OCI-LY1 (cell line): ENCODE data around the gene OR5B21.

Source experiments
- H2AFZ ChIP-seq: fragments of 200-600 bp; sonication (generic), shearing (Covaris generic); 2 replicates; pipeline ENCODE4 v1.6.0; 2014; ENCODE audit warnings: antibody characterized with exemption, mild to moderate bottlenecking, low read length
- H3F3A ChIP-seq: fragments of 200-600 bp; sonication (generic), shearing (Covaris generic); 2 replicates; pipeline ENCODE4 v1.6.0; 2014; ENCODE audit warnings: mild to moderate bottlenecking, antibody characterized with exemption, low read length, moderate library complexity; ENCODE audit not compliant: insufficient read depth
- H3K27ac ChIP-seq: fragments of 200-600 bp; sonication (generic); 2 replicates; pipeline ENCODE4 v1.5.1; 2014; ENCODE audit warnings: low read length, mixed run types, mild to moderate bottlenecking, low read depth; ENCODE audit not compliant: poor library complexity, severe bottlenecking
- H3K27me3 ChIP-seq: fragments of 200-600 bp; sonication (generic); 2 replicates; pipeline ENCODE4 v1.6.0; 2014; ENCODE audit warnings: antibody characterized with exemption, mild to moderate bottlenecking, low read length, moderate library complexity; ENCODE audit not compliant: insufficient read depth
- H3K36me3 ChIP-seq: fragments of 200-600 bp; sonication (generic); 2 replicates; pipeline ENCODE4 v1.6.1; 2014; ENCODE audit warnings: mild to moderate bottlenecking, antibody characterized with exemption, low read length, moderate library complexity, mixed read lengths; ENCODE audit not compliant: insufficient read depth
- H3K4me1 ChIP-seq: fragments of 200-600 bp; sonication (generic); 2 replicates; pipeline ENCODE4 v1.5.1; 2014; ENCODE audit warnings: mild to moderate bottlenecking, low read length, moderate library complexity; ENCODE audit not compliant: insufficient read depth, severe bottlenecking
- H3K4me2 ChIP-seq: fragments of 200-600 bp; sonication (generic), shearing (Covaris generic); 2 replicates; pipeline ENCODE4 v1.6.1; 2014; ENCODE audit warnings: low read length
- H3K4me3 ChIP-seq: fragments of 200-600 bp; sonication (generic); 2 replicates; pipeline ENCODE4 v1.5.1; 2014; ENCODE audit warnings: low read length, low read depth, mild to moderate bottlenecking, mixed read lengths; ENCODE audit not compliant: poor library complexity, severe bottlenecking
- H3K79me2 ChIP-seq: fragments of 200-600 bp; shearing (Covaris generic); 2 replicates; pipeline ENCODE4 v1.6.1; 2016; ENCODE audit warnings: mixed run types, low read length, mixed read lengths; ENCODE audit not compliant: insufficient read depth
- H3K9ac ChIP-seq: fragments of 200-600 bp; sonication (generic), shearing (Covaris generic); 2 replicates; pipeline ENCODE4 v1.6.1; 2014; ENCODE audit warnings: mild to moderate bottlenecking, low read length, mixed read lengths
- H3K9me2 ChIP-seq: fragments of 200-600 bp; sonication (generic), shearing (Covaris generic); 2 replicates; pipeline ENCODE4 v1.6.1; 2014; ENCODE audit warnings: low read depth, mild to moderate bottlenecking, low read length, mixed read lengths
- H3K9me3 ChIP-seq: fragments of 200-600 bp; shearing (Covaris generic); 2 replicates; pipeline ENCODE4 v1.6.1; 2014; ENCODE audit warnings: low read length, mixed read lengths
- H4K20me1 ChIP-seq: fragments of 200-600 bp; sonication (generic), shearing (Covaris generic); 2 replicates; pipeline ENCODE4 v1.6.0; 2016; ENCODE audit warnings: mild to moderate bottlenecking, low read length; ENCODE audit not compliant: insufficient read depth
- CTCF ChIP-seq: fragments of 200-600 bp; sonication (generic), shearing (Covaris generic); IDR thresholded peaks from 2 replicates; pipeline ENCODE4 v1.5.1; 2017; ENCODE audit warnings: mild to moderate bottlenecking, antibody characterized with exemption, low read length, moderate library complexity, mixed read lengths
- EZH2 ChIP-seq: fragments of 200-600 bp; sonication (generic), shearing (Covaris generic); IDR thresholded peaks from 2 replicates; pipeline ENCODE4 v1.8.0; 2017; ENCODE audit warnings: borderline replicate concordance, mixed run types, mild to moderate bottlenecking, antibody characterized with exemption, low read length, moderate library complexity, mixed read lengths

The OR5B21 gene

GRCh38 chr11:58531865-58532341 lies 24.0 kb upstream of the OR5B21 start:
- Histone ChIP-seq H3K4me3 (no peak overlapping the region), H3F3A (no peaks in the 10 kb centered on the region), H3K4me1 (no peaks in the 10 kb centered on the region), H3K27me3 (no peaks in the 10 kb centered on the region), H2AFZ (no peak overlapping the region), H4K20me1 (no peaks in the 10 kb centered on the region), H3K79me2 (no peaks in the 10 kb centered on the region), H3K9me2 (no peaks in the 10 kb centered on the region), H3K9ac (no peak overlapping the region), H3K36me3 (peaks cover 91% of the 10 kb centered on the region), H3K4me2 (no peak overlapping the region), H3K27ac (no peak overlapping the region), H3K9me3 (no peaks in the 10 kb centered on the region)
- TF ChIP-seq EZH2 (no peak), CTCF (no peak)

GRCh38 chr11:58530236-58530635 lies 22.3 kb upstream of the OR5B21 start:
- H4K20me1 ChIP-seq: no peaks in the 10 kb centered on the region
- TF ChIP-seq CTCF: no peak
- no peak for TF ChIP-seq EZH2
- H3K9me2 ChIP-seq: no peaks in the 10 kb centered on the region

GRCh38 chr11:58527429-58527828 lies 19.5 kb upstream of the OR5B21 start:
- H3K36me3 ChIP-seq: peaks cover 71% of the 10 kb centered on the region
- H3K9ac ChIP-seq: no peak overlapping the region
- H3K27ac ChIP-seq: no peak overlapping the region
- no peak overlapping the region for H3K4me3 ChIP-seq
- H3K4me2 ChIP-seq: no peak overlapping the region
- H3K4me1 ChIP-seq: peaks cover 18% of the 10 kb centered on the region
- no peaks in the 10 kb centered on the region for H3K27me3 ChIP-seq
- TF ChIP-seq EZH2: no peak
- TF ChIP-seq CTCF: no peak
- H3K9me3 ChIP-seq: no peaks in the 10 kb centered on the region
- H3K79me2 ChIP-seq: no peaks in the 10 kb centered on the region
- H2AFZ ChIP-seq: no peak overlapping the region
- no peaks in the 10 kb centered on the region for H4K20me1 ChIP-seq
- H3F3A ChIP-seq: peaks cover 10% of the 10 kb centered on the region; the same call in 1 of the 2 replicates
- no peaks in the 10 kb centered on the region for H3K9me2 ChIP-seq

More at GRCh38 chr11:58530236-58530635, 22.3 kb upstream of the OR5B21 start:
- Histone ChIP-seq H3K79me2 (no peaks in the 10 kb centered on the region), H3K9ac (no peak overlapping the region), H3K36me3 (peaks cover 90% of the 10 kb centered on the region), H2AFZ (no peak overlapping the region), H3K4me3 (no peak overlapping the region), H3K9me3 (no peaks in the 10 kb centered on the region), H3K4me2 (no peak overlapping the region), H3K27me3 (no peaks in the 10 kb centered on the region), H3K27ac (no peak overlapping the region), H3F3A (peaks cover 7% of the 10 kb centered on the region; the same call in 1 of the 2 replicates), H3K4me1 (peaks cover 10% of the 10 kb centered on the region)
